PC-9 (cell line): ENCODE measurements around the gene SYTL5. TPM values are rescaled to one million over a fixed set of nuclear protein-coding genes. Genes with fewer than 3 reads are reported as not detected.

Experiments used
- BruUV-seq: library from RNA; stranded (reverse); fragments of 400-500 nt; replicated peaks from 2 replicates; lab custom pipeline; 2021; lab: Mats Ljungman, UMichigan
- CTCF ChIA-PET: fragments of 300-600 bp; sonication (Branson Sonifier 250); formaldehyde crosslinking; loops from one replicate; lab custom pipeline; 2022; ENCODE audit warnings: antibody characterized with exemption; lab: Charles Lee
- POLR2A ChIA-PET: fragments of 300-600 bp; sonication (Branson Sonifier 250); formaldehyde crosslinking; loops from one replicate; lab custom pipeline; 2022; ENCODE audit warnings: antibody characterized with exemption; ENCODE audit not compliant: unreplicated experiment; lab: Charles Lee
- DNase-seq, 2 experiments: peaks; one replicate each; pipeline versions ENCODE4 v3.0.0 to v3.0.0-alpha.2; 2015 to 2022; ENCODE audit warnings: mixed read lengths in 1 of 2
- H2AFZ ChIP-seq: fragments of 200-600 bp; sonication (generic); 2 replicates; pipeline ENCODE4 v1.8.1; 2017; ENCODE audit warnings: antibody characterized with exemption
- H3F3A ChIP-seq: fragments of 200-600 bp; sonication (generic); 2 replicates; pipeline ENCODE4 v1.8.1; 2017; ENCODE audit warnings: antibody characterized with exemption, mild to moderate bottlenecking, low read depth; ENCODE audit not compliant: insufficient read depth
- H3K27ac ChIP-seq: fragments of 200-600 bp; sonication (generic); 2 replicates; pipeline ENCODE4 v1.6.1; 2016; ENCODE audit warnings: mixed run types
- H3K27me3 ChIP-seq: fragments of 200-600 bp; sonication (generic); 2 replicates; pipeline ENCODE4 v1.6.1; 2016; ENCODE audit warnings: low read depth, mixed run types; ENCODE audit not compliant: insufficient read depth
- H3K36me3 ChIP-seq: fragments of 200-600 bp; sonication (generic); 2 replicates; pipeline ENCODE4 v1.6.1; 2016; ENCODE audit warnings: low read depth, mixed run types
- H3K4me1 ChIP-seq: fragments of 200-600 bp; sonication (generic); replicated peaks from 2 replicates; pipeline ENCODE4 v1.6.1; 2016; ENCODE audit warnings: mixed run types; ENCODE audit not compliant: insufficient read depth
- H3K4me2 ChIP-seq: fragments of 200-600 bp; sonication (generic); 2 replicates; pipeline ENCODE4 v1.6.1; 2017; ENCODE audit warnings: mixed run types
- H3K4me3 ChIP-seq: fragments of 200-600 bp; sonication (generic); 2 replicates; pipeline ENCODE4 v1.6.1; 2016; ENCODE audit warnings: mixed run types
- H3K79me2 ChIP-seq: fragments of 200-600 bp; sonication (generic); 2 replicates; pipeline ENCODE4 v1.6.1; 2017; ENCODE audit warnings: low read depth, mixed run types
- H3K9me2 ChIP-seq: fragments of 200-600 bp; sonication (generic); 2 replicates; pipeline ENCODE4 v1.8.1; 2017; ENCODE audit warnings: mild to moderate bottlenecking; ENCODE audit not compliant: insufficient read depth
- H3K9me3 ChIP-seq: fragments of 200-600 bp; sonication (generic); 2 replicates; pipeline ENCODE4 v1.8.1; 2016; ENCODE audit warnings: low read depth; ENCODE audit not compliant: insufficient read depth
- H4K20me1 ChIP-seq: fragments of 200-600 bp; sonication (generic); 2 replicates; pipeline ENCODE4 v1.8.1; 2017; ENCODE audit not compliant: insufficient read depth
- CTCF ChIP-seq: fragments of 200-600 bp; sonication (generic); conservative IDR thresholded peaks from 2 replicates; pipeline ENCODE4 v1.6.1; 2017; ENCODE audit warnings: mixed run types, antibody characterized with exemption, mild to moderate bottlenecking, moderate library complexity
- EZH2 ChIP-seq: fragments of 200-600 bp; sonication (generic); IDR thresholded peaks from 2 replicates; pipeline ENCODE4 v1.8.0; 2017; ENCODE audit warnings: antibody characterized with exemption, low read depth
- intact Hi-C: fragments of 100-400 bp; cut with micrococcal nuclease; formaldehyde crosslinking; loops from one replicate; pipeline ENCODE4 v1.10.0; 2022; ENCODE audit not compliant: unreplicated experiment
- total RNA-seq: library from RNA; stranded (reverse); gene quantifications from 2 replicates; pipeline ENCODE4 v1.2.3, GENCODE V29; 2021

The SYTL5 gene
- total RNA-seq, 1 experiment from 2014 or later: not detected

- ChIA-PET CTCF (no interaction called here), POLR2A (no interaction called here)
Measured at GRCh38 chrX:38036466-38036865, 30.1 kb downstream of the SYTL5 start.

GRCh38 chrX:38038501-38038900, 32.1 kb downstream of the SYTL5 start:
- ChIA-PET CTCF (no interaction called here), POLR2A (no interaction called here)
- Histone ChIP-seq H3K27me3 (no peaks in the 10 kb centered on the region), H3K27ac (no peak overlapping the region), H3K36me3 (no peaks in the 10 kb centered on the region), H3K9me3 (no peaks in the 10 kb centered on the region), H3K79me2 (no peaks in the 10 kb centered on the region), H4K20me1 (no peaks in the 10 kb centered on the region), H3K4me3 (no peak overlapping the region), H3K4me2 (no peak overlapping the region), H3K9me2 (no peaks in the 10 kb centered on the region), H3K4me1 (no peaks in the 10 kb centered on the region), H3F3A (no peaks in the 10 kb centered on the region), H2AFZ (no peak overlapping the region)
- no TSS peak for BruUV-seq
- no peak for DNase-seq
- intact Hi-C loops: no loop called here
- TF ChIP-seq EZH2: no peak
- no peak for TF ChIP-seq CTCF

More at GRCh38 chrX:38036466-38036865, 30.1 kb downstream of the SYTL5 start:
- no peaks in the 10 kb centered on the region for H3K9me2 ChIP-seq
- DNase-seq: no peak
- no peak overlapping the region for H2AFZ ChIP-seq
- no peaks in the 10 kb centered on the region for H3K27me3 ChIP-seq
- H3K4me3 ChIP-seq: no peak overlapping the region
- H4K20me1 ChIP-seq: no peaks in the 10 kb centered on the region
- no peak overlapping the region for H3K27ac ChIP-seq
- intact Hi-C loops: no loop called here
- no TSS peak for BruUV-seq
- no peaks in the 10 kb centered on the region for H3K9me3 ChIP-seq
- no peaks in the 10 kb centered on the region for H3K36me3 ChIP-seq
- no peaks in the 10 kb centered on the region for H3K4me1 ChIP-seq
- H3F3A ChIP-seq: no peaks in the 10 kb centered on the region
- no peaks in the 10 kb centered on the region for H3K79me2 ChIP-seq
- TF ChIP-seq CTCF (no peak), EZH2 (no peak)
- H3K4me2 ChIP-seq: no peak overlapping the region

- Histone ChIP-seq H3K9me2 (no peaks in the 10 kb centered on the region), H2AFZ (no peak overlapping the region), H3K4me3 (no peak overlapping the region), H3K4me2 (no peak overlapping the region), H3K27me3 (no peaks in the 10 kb centered on the region), H3K36me3 (no peaks in the 10 kb centered on the region), H3K9me3 (no peaks in the 10 kb centered on the region), H3K4me1 (no peaks in the 10 kb centered on the region), H3K79me2 (no peaks in the 10 kb centered on the region), H3K27ac (no peak overlapping the region), H4K20me1 (no peaks in the 10 kb centered on the region), H3F3A (no peaks in the 10 kb centered on the region)
- no TSS peak for BruUV-seq
- intact Hi-C loops: no loop called here
- POLR2A ChIA-PET: no interaction called here
- CTCF ChIA-PET: no interaction called here
- no peak for TF ChIP-seq CTCF
- TF ChIP-seq EZH2: no peak
- no peak for DNase-seq
Measured at GRCh38 chrX:38041237-38041636, 34.9 kb downstream of the SYTL5 start.
